Activated CD4-positive, alpha-beta memory T cell treated with anti-CD3 and anti-CD28 coated beads, Interleukin-2, amount 10 ng/mL, durations not matched to agents 7 days and 5 days (primary cell): ENCODE data around the gene TASP1. TPM values are rescaled to one million over a fixed set of nuclear protein-coding genes. Genes with fewer than 3 reads are reported as not detected.
A peak's percentile ranks its signal among the peaks of the same experiment; 100 is the strongest.

ENCODE experiments used
- CTCF ChIA-PET: fragments of 350-600 bp; sonication (Branson Sonifier 250); formaldehyde crosslinking; loops from one replicate; lab custom pipeline; 2021; ENCODE audit warnings: antibody characterized with exemption, inconsistent platforms; lab: Charles Lee
- POLR2A ChIA-PET: fragments of 350-600 bp; sonication (Branson Sonifier 250); formaldehyde crosslinking; loops from one replicate; lab custom pipeline; 2021; ENCODE audit warnings: antibody characterized with exemption; lab: Charles Lee
- DNase-seq: peaks from one replicate; pipeline ENCODE4 v3.0.0-alpha.2; 2020
- H3K27ac Mint-ChIP-seq: one replicate; pipeline ENCODE4 v1.8.0; 2021; ENCODE audit warnings: mild to moderate bottlenecking, mixed read lengths
- H3K27me3 Mint-ChIP-seq: one replicate; pipeline ENCODE4 v1.8.0; 2021; ENCODE audit warnings: mixed read lengths
- H3K36me3 Mint-ChIP-seq: one replicate; pipeline ENCODE4 v1.8.0; 2021; ENCODE audit warnings: low read depth, mixed read lengths
- H3K4me1 Mint-ChIP-seq: one replicate; pipeline ENCODE4 v1.8.0; 2021; ENCODE audit warnings: mixed read lengths
- H3K4me3 Mint-ChIP-seq: one replicate; pipeline ENCODE4 v1.8.0; 2021; ENCODE audit warnings: mild to moderate bottlenecking, mixed read lengths
- H3K9me3 Mint-ChIP-seq: one replicate; pipeline ENCODE4 v1.8.0; 2021; ENCODE audit warnings: mixed read lengths
- total RNA-seq, 2 experiments: library from RNA; stranded (reverse); gene quantifications; one replicate each; pipeline ENCODE4 v1.2.3, GENCODE V29; 2021

TASP1 gene
- 1 to 10 TPM; 8.6 to 9.8 TPM for total RNA-seq

GRCh38 chr20:13638496-13639149, at the start of gene TASP1:
TSS of gene TASP1 (minus strand) at chr20:13638932. CDS start at chr20:13630078, 8,854 bp downstream.
- Mint-ChIP-seq H3K4me3 (peak within 1 kb of the TSS; percentile 92), H3K4me1 (peaks cover 29% of the 10 kb centered on the region), H3K9me3 (no peaks in the 10 kb centered on the region), H3K36me3 (no peaks in the 10 kb centered on the region), H3K27ac (peak within 1 kb of the TSS; percentile 62), H3K27me3 (peaks cover 3% of the 10 kb centered on the region)
- CTCF ChIA-PET: interaction anchor here (1.4 kb wide), 1 partner anchor 92 kb away, joined by 3 read pairs; no protein-coding TSS in a partner anchor
- peak; percentile 96 for DNase-seq
- POLR2A ChIA-PET: no interaction called here

- peaks cover 1% of the 10 kb centered on the region for H3K4me1 Mint-ChIP-seq
These were observed 49.1 kb upstream of the TASP1 start for GRCh38 chr20:13687815-13688214.

GRCh38 chr20:13685623-13686022, 46.9 kb upstream of the TASP1 start:
- DNase-seq: no peak
- H3K27ac Mint-ChIP-seq: no peak overlapping the region
- peaks cover 20% of the 10 kb centered on the region for H3K27me3 Mint-ChIP-seq
- peaks cover 3% of the 10 kb centered on the region for H3K4me1 Mint-ChIP-seq
- CTCF ChIA-PET: no interaction called here
- POLR2A ChIA-PET: no interaction called here
- no peaks in the 10 kb centered on the region for H3K9me3 Mint-ChIP-seq
- no peaks in the 10 kb centered on the region for H3K36me3 Mint-ChIP-seq
- H3K4me3 Mint-ChIP-seq: no peak overlapping the region

More at GRCh38 chr20:13687815-13688214, 49.1 kb upstream of the TASP1 start:
- H3K4me3 Mint-ChIP-seq: no peak overlapping the region
- ChIA-PET POLR2A (no interaction called here), CTCF (no interaction called here)
- H3K36me3 Mint-ChIP-seq: no peaks in the 10 kb centered on the region
- no peak overlapping the region for H3K27ac Mint-ChIP-seq
- no peaks in the 10 kb centered on the region for H3K9me3 Mint-ChIP-seq
- peaks cover 22% of the 10 kb centered on the region for H3K27me3 Mint-ChIP-seq
- DNase-seq: no peak

- no peak overlapping the region for H3K4me3 Mint-ChIP-seq
- no peak overlapping the region for H3K27ac Mint-ChIP-seq
- peaks cover 3% of the 10 kb centered on the region for H3K4me1 Mint-ChIP-seq
- DNase-seq: no peak
- H3K9me3 Mint-ChIP-seq: no peaks in the 10 kb centered on the region
- no peaks in the 10 kb centered on the region for H3K36me3 Mint-ChIP-seq
- CTCF ChIA-PET: no interaction called here
- H3K27me3 Mint-ChIP-seq: peaks cover 20% of the 10 kb centered on the region
- POLR2A ChIA-PET: no interaction called here
These were observed 46.0 kb upstream of the TASP1 start for GRCh38 chr20:13684566-13685222.

GRCh38 chr20:13683833-13684232, 45.1 kb upstream of the TASP1 start:
- no peaks in the 10 kb centered on the region for H3K36me3 Mint-ChIP-seq
- H3K27me3 Mint-ChIP-seq: peaks cover 20% of the 10 kb centered on the region
- ChIA-PET POLR2A (no interaction called here), CTCF (no interaction called here)
- no peak overlapping the region for H3K4me3 Mint-ChIP-seq
- DNase-seq: no peak
- peaks cover 3% of the 10 kb centered on the region for H3K4me1 Mint-ChIP-seq
- H3K9me3 Mint-ChIP-seq: no peaks in the 10 kb centered on the region
- H3K27ac Mint-ChIP-seq: no peak overlapping the region

GRCh38 chr20:13681248-13682125, 42.8 kb upstream of the TASP1 start:
- Mint-ChIP-seq H3K4me3 (no peak overlapping the region), H3K9me3 (no peaks in the 10 kb centered on the region), H3K4me1 (peaks cover 3% of the 10 kb centered on the region), H3K27ac (no peak overlapping the region), H3K36me3 (no peaks in the 10 kb centered on the region), H3K27me3 (peaks cover 20% of the 10 kb centered on the region)
- ChIA-PET CTCF (no interaction called here), POLR2A (no interaction called here)
- no peak for DNase-seq

- Mint-ChIP-seq H3K4me3 (no peak overlapping the region), H3K27me3 (peaks cover 9% of the 10 kb centered on the region), H3K27ac (no peak overlapping the region), H3K9me3 (no peaks in the 10 kb centered on the region), H3K4me1 (peaks cover 2% of the 10 kb centered on the region), H3K36me3 (no peaks in the 10 kb centered on the region)
- CTCF ChIA-PET: no interaction called here
- no peak for DNase-seq
- POLR2A ChIA-PET: no interaction called here
These were observed 40.2 kb upstream of the TASP1 start for GRCh38 chr20:13678944-13679343.

GRCh38 chr20:13677241-13677640, 38.5 kb upstream of the TASP1 start:
- Mint-ChIP-seq H3K4me1 (peaks cover 2% of the 10 kb centered on the region), H3K27me3 (peaks cover 4% of the 10 kb centered on the region), H3K36me3 (no peaks in the 10 kb centered on the region), H3K27ac (no peak overlapping the region), H3K9me3 (no peaks in the 10 kb centered on the region), H3K4me3 (no peak overlapping the region)
- POLR2A ChIA-PET: no interaction called here
- CTCF ChIA-PET: no interaction called here
- DNase-seq: no peak

GRCh38 chr20:13676682-13677081, 38.0 kb upstream of the TASP1 start:
- no peak overlapping the region for H3K4me3 Mint-ChIP-seq
- POLR2A ChIA-PET: no interaction called here
- CTCF ChIA-PET: no interaction called here
- DNase-seq: no peak
- H3K36me3 Mint-ChIP-seq: no peaks in the 10 kb centered on the region
- peaks cover 7% of the 10 kb centered on the region for H3K27me3 Mint-ChIP-seq
- H3K4me1 Mint-ChIP-seq: peaks cover 2% of the 10 kb centered on the region
- no peaks in the 10 kb centered on the region for H3K9me3 Mint-ChIP-seq
- no peak overlapping the region for H3K27ac Mint-ChIP-seq

GRCh38 chr20:13672690-13673089, 34.0 kb upstream of the TASP1 start:
- Mint-ChIP-seq H3K27me3 (peaks cover 14% of the 10 kb centered on the region), H3K36me3 (no peaks in the 10 kb centered on the region), H3K9me3 (no peaks in the 10 kb centered on the region), H3K27ac (no peak overlapping the region), H3K4me1 (no peaks in the 10 kb centered on the region), H3K4me3 (no peak overlapping the region)
- DNase-seq: no peak
- POLR2A ChIA-PET: no interaction called here
- CTCF ChIA-PET: no interaction called here

GRCh38 chr20:13671916-13672378, 33.2 kb upstream of the TASP1 start:
- no peaks in the 10 kb centered on the region for H3K9me3 Mint-ChIP-seq
- peaks cover 14% of the 10 kb centered on the region for H3K27me3 Mint-ChIP-seq
- no peak for DNase-seq
- POLR2A ChIA-PET: no interaction called here
- no peak overlapping the region for H3K4me3 Mint-ChIP-seq
- H3K27ac Mint-ChIP-seq: no peak overlapping the region
- no peaks in the 10 kb centered on the region for H3K4me1 Mint-ChIP-seq
- no peaks in the 10 kb centered on the region for H3K36me3 Mint-ChIP-seq
- CTCF ChIA-PET: interaction anchor here (0.7 kb wide), 1 partner anchor 126 kb away, joined by 3 read pairs; no protein-coding TSS in a partner anchor

GRCh38 chr20:13671512-13671911, 32.8 kb upstream of the TASP1 start:
- CTCF ChIA-PET: interaction anchor here (0.7 kb wide), 1 partner anchor 126 kb away, joined by 3 read pairs; no protein-coding TSS in a partner anchor
- Mint-ChIP-seq H3K9me3 (no peaks in the 10 kb centered on the region), H3K27ac (no peak overlapping the region), H3K4me1 (no peaks in the 10 kb centered on the region), H3K27me3 (peaks cover 14% of the 10 kb centered on the region), H3K4me3 (no peak overlapping the region), H3K36me3 (no peaks in the 10 kb centered on the region)
- POLR2A ChIA-PET: no interaction called here
- DNase-seq: no peak

GRCh38 chr20:13670160-13670559, 31.4 kb upstream of the TASP1 start:
- no peak for DNase-seq
- Mint-ChIP-seq H3K4me3 (no peak overlapping the region), H3K4me1 (no peaks in the 10 kb centered on the region), H3K36me3 (no peaks in the 10 kb centered on the region), H3K9me3 (no peaks in the 10 kb centered on the region), H3K27me3 (peaks cover 14% of the 10 kb centered on the region), H3K27ac (no peak overlapping the region)
- ChIA-PET CTCF (no interaction called here), POLR2A (no interaction called here)
